Astrocyte (in vitro differentiated cells and primary cell): ENCODE measurements around the gene NOL11.
"Not testable (repeated sequence)": the region's sequence is repeated elsewhere in the genome, so short reads cannot be mapped to it uniquely, and the experiment has no call there.

ENCODE experiments used
- EZH2 ChIP-seq: IDR thresholded peaks from 2 replicates; pipeline ENCODE4 v1.6.1; 2012; ENCODE audit warnings: mild to moderate bottlenecking, low read length, inconsistent platforms; ENCODE audit not compliant: insufficient read depth
- TF ChIP-seq, protein P1 (sequence below): IDR thresholded peaks from 2 replicates; pipeline ENCODE4 v1.5.1; 2011; ENCODE audit warnings: low read depth, mild to moderate bottlenecking, inconsistent platforms, low read length, moderate library complexity; ENCODE audit not compliant: insufficient read depth

DNA sequence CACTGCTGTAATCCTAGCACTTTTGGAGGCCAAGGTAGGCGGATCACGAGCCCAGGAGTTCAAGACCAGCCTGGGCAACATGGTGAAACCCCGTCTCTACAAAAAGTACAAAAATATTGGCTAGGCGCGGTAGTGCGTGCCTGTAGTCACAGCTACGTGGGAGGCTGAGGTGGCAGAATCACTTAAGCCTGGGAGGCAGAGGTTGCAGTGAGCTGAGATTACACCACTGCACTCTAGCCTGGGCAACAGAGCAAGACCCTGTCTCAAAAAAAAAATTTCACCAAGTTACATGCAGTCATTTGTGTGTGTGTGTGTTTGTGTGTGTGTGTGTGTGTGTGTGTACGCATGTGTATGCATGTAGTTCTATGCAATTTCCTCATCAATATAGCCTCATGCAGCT is 14.9 kb upstream of the NOL11 start:
- TF ChIP-seq EZH2, result not testable (repeated sequence)
- TF ChIP-seq, protein P1, sequence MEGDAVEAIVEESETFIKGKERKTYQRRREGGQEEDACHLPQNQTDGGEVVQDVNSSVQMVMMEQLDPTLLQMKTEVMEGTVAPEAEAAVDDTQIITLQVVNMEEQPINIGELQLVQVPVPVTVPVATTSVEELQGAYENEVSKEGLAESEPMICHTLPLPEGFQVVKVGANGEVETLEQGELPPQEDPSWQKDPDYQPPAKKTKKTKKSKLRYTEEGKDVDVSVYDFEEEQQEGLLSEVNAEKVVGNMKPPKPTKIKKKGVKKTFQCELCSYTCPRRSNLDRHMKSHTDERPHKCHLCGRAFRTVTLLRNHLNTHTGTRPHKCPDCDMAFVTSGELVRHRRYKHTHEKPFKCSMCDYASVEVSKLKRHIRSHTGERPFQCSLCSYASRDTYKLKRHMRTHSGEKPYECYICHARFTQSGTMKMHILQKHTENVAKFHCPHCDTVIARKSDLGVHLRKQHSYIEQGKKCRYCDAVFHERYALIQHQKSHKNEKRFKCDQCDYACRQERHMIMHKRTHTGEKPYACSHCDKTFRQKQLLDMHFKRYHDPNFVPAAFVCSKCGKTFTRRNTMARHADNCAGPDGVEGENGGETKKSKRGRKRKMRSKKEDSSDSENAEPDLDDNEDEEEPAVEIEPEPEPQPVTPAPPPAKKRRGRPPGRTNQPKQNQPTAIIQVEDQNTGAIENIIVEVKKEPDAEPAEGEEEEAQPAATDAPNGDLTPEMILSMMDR, result not testable (repeated sequence)
